AG04450 (cell line): ENCODE data around the gene ATG4A. TPM values are rescaled to one million over a fixed set of nuclear protein-coding genes. Genes with fewer than 3 reads are reported as not detected.

Source experiments
- CTCF ChIA-PET: fragments of 300-600, 350-600 bp; formaldehyde crosslinking; extraction: SDS; loops from one replicate; lab custom pipeline; 2022; ENCODE audit warnings: antibody characterized with exemption, inconsistent platforms; lab: Charles Lee
- POLR2A ChIA-PET: fragments of 350-600 bp; formaldehyde crosslinking; extraction: SDS; loops from one replicate; lab custom pipeline; 2021; ENCODE audit warnings: antibody characterized with exemption, inconsistent platforms; lab: Yijun Ruan, JAX
- DNase-seq: peaks from one replicate; pipeline ENCODE4 v3.0.0-alpha.2; 2011; ENCODE audit warnings: low read depth, low spot score
- H3K27ac ChIP-seq: one replicate; pipeline ENCODE4 v1.5.1; 2012; ENCODE audit warnings: low read depth, low read length, control low read depth
- H3K27me3 ChIP-seq: one replicate; pipeline ENCODE4 v1.6.0; 2012; ENCODE audit warnings: low read length; ENCODE audit not compliant: control insufficient read depth, insufficient read depth
- H3K4me3 ChIP-seq: 2 replicates; pipeline ENCODE4 v1.5.1; 2011; ENCODE audit warnings: mild to moderate bottlenecking, low read depth, low read length, control low read depth
- H3K9me3 ChIP-seq: 2 replicates; pipeline ENCODE4 v1.5.1; 2012; ENCODE audit warnings: low read length; ENCODE audit not compliant: control insufficient read depth, insufficient read depth
- polyA plus RNA-seq: library from polyadenylated mRNA; depleted of rRNA; stranded (reverse); fragments of >200 nt; gene quantifications from 2 replicates; pipeline ENCODE4 v1.2.3, GENCODE V29; 2011
- TF ChIP-seq, protein P1 (sequence below): IDR thresholded peaks from 2 replicates; pipeline ENCODE4 v1.5.1; 2011; ENCODE audit warnings: low read depth, low read length, control low read depth, inconsistent platforms

Gene ATG4A
- polyA plus RNA-seq, 1 experiment, result 13.3 TPM

- no peak overlapping the region for H3K27ac ChIP-seq
- CTCF ChIA-PET, result no interaction called here
- H3K4me3 ChIP-seq, result no peak overlapping the region
- POLR2A ChIA-PET, result no interaction called here
- TF ChIP-seq, protein P1, sequence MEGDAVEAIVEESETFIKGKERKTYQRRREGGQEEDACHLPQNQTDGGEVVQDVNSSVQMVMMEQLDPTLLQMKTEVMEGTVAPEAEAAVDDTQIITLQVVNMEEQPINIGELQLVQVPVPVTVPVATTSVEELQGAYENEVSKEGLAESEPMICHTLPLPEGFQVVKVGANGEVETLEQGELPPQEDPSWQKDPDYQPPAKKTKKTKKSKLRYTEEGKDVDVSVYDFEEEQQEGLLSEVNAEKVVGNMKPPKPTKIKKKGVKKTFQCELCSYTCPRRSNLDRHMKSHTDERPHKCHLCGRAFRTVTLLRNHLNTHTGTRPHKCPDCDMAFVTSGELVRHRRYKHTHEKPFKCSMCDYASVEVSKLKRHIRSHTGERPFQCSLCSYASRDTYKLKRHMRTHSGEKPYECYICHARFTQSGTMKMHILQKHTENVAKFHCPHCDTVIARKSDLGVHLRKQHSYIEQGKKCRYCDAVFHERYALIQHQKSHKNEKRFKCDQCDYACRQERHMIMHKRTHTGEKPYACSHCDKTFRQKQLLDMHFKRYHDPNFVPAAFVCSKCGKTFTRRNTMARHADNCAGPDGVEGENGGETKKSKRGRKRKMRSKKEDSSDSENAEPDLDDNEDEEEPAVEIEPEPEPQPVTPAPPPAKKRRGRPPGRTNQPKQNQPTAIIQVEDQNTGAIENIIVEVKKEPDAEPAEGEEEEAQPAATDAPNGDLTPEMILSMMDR, result no peak
- no peaks in the 10 kb centered on the region for H3K9me3 ChIP-seq
- H3K27me3 ChIP-seq, result no peaks in the 10 kb centered on the region
- no peak for DNase-seq
Measured at GRCh38 chrX:108126661-108127060, 35.1 kb downstream of the ATG4A start.

GRCh38 chrX:108127152-108127551 is 35.6 kb downstream of the ATG4A start:
- TF ChIP-seq, protein P1, result no peak
- POLR2A ChIA-PET, result no interaction called here
- Histone ChIP-seq H3K27me3 (no peaks in the 10 kb centered on the region), H3K27ac (no peak overlapping the region), H3K9me3 (no peaks in the 10 kb centered on the region), H3K4me3 (no peak overlapping the region)
- no peak for DNase-seq
- CTCF ChIA-PET, result no interaction called here

DNA sequence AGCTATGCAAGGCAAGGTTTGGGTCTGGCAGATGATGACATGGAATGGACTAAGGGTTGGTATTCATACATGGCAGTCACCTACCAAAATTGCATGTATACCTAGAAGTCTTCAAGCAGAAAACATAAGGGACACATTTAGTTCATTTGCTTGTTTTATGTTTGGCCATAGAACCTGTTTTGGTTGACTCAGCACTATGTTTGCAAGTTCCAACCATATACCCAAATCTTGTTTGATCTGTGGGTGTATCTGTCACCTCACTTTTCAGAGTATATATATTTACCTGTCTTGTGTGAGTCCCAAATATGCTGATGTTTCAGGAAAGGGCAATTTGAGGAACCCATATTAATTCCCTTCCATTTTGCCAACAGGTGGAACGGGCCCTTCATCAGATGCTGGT is 39.3 kb downstream of the ATG4A start:
- H3K27ac ChIP-seq, result no peak overlapping the region
- POLR2A ChIA-PET, result no interaction called here
- CTCF ChIA-PET, result no interaction called here

DNA sequence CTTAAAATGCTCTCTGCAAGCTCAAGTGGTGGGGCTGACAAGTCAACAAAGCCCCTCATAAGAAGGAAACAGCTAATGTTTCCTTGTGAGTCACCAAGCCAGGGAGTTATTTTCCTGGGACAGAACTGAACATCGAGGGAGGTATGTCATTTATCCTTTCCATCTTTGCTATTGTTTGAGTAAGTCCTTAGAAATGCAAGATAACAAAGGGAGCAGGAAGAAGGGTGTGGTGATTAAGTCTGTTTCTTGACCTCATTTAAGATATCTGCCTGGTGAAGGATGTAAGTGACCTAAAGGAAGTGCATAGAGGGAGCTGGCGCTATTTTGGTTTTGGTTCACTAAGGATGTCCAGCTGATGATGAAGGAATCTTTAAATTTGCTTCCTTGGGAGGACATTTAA is 39.9 kb downstream of the ATG4A start:
- Histone ChIP-seq H3K9me3 (no peaks in the 10 kb centered on the region), H3K4me3 (no peak overlapping the region), H3K27me3 (no peaks in the 10 kb centered on the region), H3K27ac (no peak overlapping the region)
- POLR2A ChIA-PET, result no interaction called here
- TF ChIP-seq, protein P1, result no peak
- no peak for DNase-seq
- CTCF ChIA-PET, result interaction anchor here (0.5 kb wide), 1 partner anchor 449 kb away, joined by 3 read pairs; no protein-coding TSS in a partner anchor

More for the DNA sequence above, 39.3 kb downstream of the ATG4A start:
- Histone ChIP-seq H3K27me3 (no peaks in the 10 kb centered on the region), H3K9me3 (no peaks in the 10 kb centered on the region), H3K4me3 (no peak overlapping the region)
- TF ChIP-seq, protein P1, result no peak
- DNase-seq, result no peak

GRCh38 chrX:108132034-108132433 is 40.5 kb downstream of the ATG4A start:
- H3K4me3 ChIP-seq, result no peak overlapping the region
- DNase-seq, result no peak
- TF ChIP-seq, protein P1, result no peak
- H3K27me3 ChIP-seq, result no peaks in the 10 kb centered on the region
- H3K9me3 ChIP-seq, result no peaks in the 10 kb centered on the region
- H3K27ac ChIP-seq, result no peak overlapping the region
- ChIA-PET POLR2A (no interaction called here), CTCF (interaction anchor here (0.5 to 0.7 kb wide), 2 partner anchors 33 to 448 kb away, joined by 3 read pairs; no protein-coding TSS in a partner anchor)
